Loucy (cell line): ENCODE measurements around the gene COL5A1.

Source experiments
- H2AFZ ChIP-seq: fragments of 200-600 bp; sonication (generic); 2 replicates; pipeline ENCODE4 v1.6.0; 2016; ENCODE audit warnings: antibody characterized with exemption, mild to moderate bottlenecking, low read length, moderate library complexity
- H3F3A ChIP-seq: fragments of 200-600 bp; 2 replicates; pipeline ENCODE4 v1.6.0; 2016; ENCODE audit warnings: antibody characterized with exemption, low read depth, mild to moderate bottlenecking
- H3K27me3 ChIP-seq: fragments of 200-600 bp; sonication (generic); 2 replicates; pipeline ENCODE4 v1.6.1; 2014; ENCODE audit warnings: low read length, mild to moderate bottlenecking; ENCODE audit not compliant: insufficient read depth, poor library complexity, severe bottlenecking
- H3K36me3 ChIP-seq: fragments of 200-600 bp; sonication (generic); 2 replicates; pipeline ENCODE4 v1.6.1; 2016; ENCODE audit warnings: low read length; ENCODE audit not compliant: insufficient read depth
- H3K4me1 ChIP-seq: fragments of 200-600 bp; sonication (generic); 2 replicates; pipeline ENCODE4 v1.5.1; 2014; ENCODE audit warnings: low read length, mild to moderate bottlenecking; ENCODE audit not compliant: insufficient read depth, poor library complexity, severe bottlenecking
- H3K4me2 ChIP-seq: fragments of 200-600 bp; sonication (generic); 2 replicates; pipeline ENCODE4 v1.6.0; 2014; ENCODE audit warnings: antibody characterized with exemption, low read length, low read depth, mild to moderate bottlenecking; ENCODE audit not compliant: poor library complexity, severe bottlenecking
- H3K4me3 ChIP-seq: fragments of 200-600 bp; sonication (generic); 2 replicates; pipeline ENCODE4 v1.5.1; 2014; ENCODE audit warnings: low read length, mild to moderate bottlenecking, mixed read lengths; ENCODE audit not compliant: poor library complexity, severe bottlenecking
- H3K79me2 ChIP-seq: fragments of 200-600 bp; sonication (generic); 2 replicates; pipeline ENCODE4 v1.6.1; 2014; ENCODE audit warnings: low read length; ENCODE audit not compliant: insufficient read depth
- H3K9ac ChIP-seq: fragments of 200-600 bp; sonication (generic); 2 replicates; pipeline ENCODE4 v1.6.0; 2014; ENCODE audit warnings: mild to moderate bottlenecking, low read depth, low read length, moderate library complexity; ENCODE audit not compliant: poor library complexity, severe bottlenecking
- H3K9me2 ChIP-seq: fragments of 200-600 bp; sonication (generic); replicated peaks from 2 replicates; pipeline ENCODE4 v1.6.1; 2016; ENCODE audit warnings: low read depth, low read length, mixed read lengths
- H3K9me3 ChIP-seq: fragments of 200-600 bp; sonication (generic); 2 replicates; pipeline ENCODE4 v1.6.1; 2014; ENCODE audit warnings: mild to moderate bottlenecking, antibody characterized with exemption, low read length, low read depth; ENCODE audit not compliant: insufficient read depth
- H4K20me1 ChIP-seq: fragments of 200-600 bp; sonication (generic); 2 replicates; pipeline ENCODE4 v1.6.0; 2014; ENCODE audit warnings: antibody characterized with exemption, low read length, mild to moderate bottlenecking; ENCODE audit not compliant: insufficient read depth, poor library complexity, severe bottlenecking
- EZH2phosphoT487 ChIP-seq: fragments of 200-600 bp; IDR thresholded peaks from 2 replicates; pipeline ENCODE4 v1.6.1; 2018; ENCODE audit warnings: antibody characterized with exemption, mild to moderate bottlenecking, moderate library complexity, borderline replicate concordance
- TF ChIP-seq, protein P1 (sequence below): fragments of 200-600 bp; sonication (generic); conservative IDR thresholded peaks from 2 replicates; pipeline ENCODE4 v1.5.1; 2014; ENCODE audit warnings: mild to moderate bottlenecking, antibody characterized with exemption, low read length

COL5A1 gene

DNA sequence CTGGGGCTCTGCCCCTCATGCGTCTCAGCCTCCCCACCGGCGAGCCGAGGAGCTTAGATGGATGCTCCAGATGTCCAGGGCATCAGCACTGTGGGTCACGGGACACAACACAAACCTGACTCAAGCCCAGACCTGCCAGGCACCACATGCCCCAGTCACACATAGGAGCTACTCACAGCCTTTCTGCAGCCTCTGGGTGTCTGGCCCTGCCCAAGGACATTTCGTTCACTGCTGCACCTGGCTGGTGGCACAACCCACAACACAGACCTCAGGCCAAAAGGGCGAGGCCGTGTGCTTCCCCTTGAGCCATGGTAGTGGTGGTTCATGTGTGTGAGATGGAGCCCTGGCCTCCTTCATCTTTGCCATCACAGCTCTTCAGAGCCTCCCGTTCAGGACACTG is 149.4 kb downstream of the COL5A1 start:
- Histone ChIP-seq H3K9ac (no peak overlapping the region), H3K79me2 (no peaks in the 10 kb centered on the region), H3K4me1 (no peaks in the 10 kb centered on the region), H3K4me3 (no peak overlapping the region), H3K9me2 (no peaks in the 10 kb centered on the region), H3K36me3 (no peaks in the 10 kb centered on the region), H4K20me1 (no peaks in the 10 kb centered on the region), H2AFZ (no peak overlapping the region), H3F3A (no peaks in the 10 kb centered on the region), H3K27me3 (no peaks in the 10 kb centered on the region), H3K4me2 (no peak overlapping the region), H3K9me3 (no peaks in the 10 kb centered on the region)
- TF ChIP-seq, protein P1, sequence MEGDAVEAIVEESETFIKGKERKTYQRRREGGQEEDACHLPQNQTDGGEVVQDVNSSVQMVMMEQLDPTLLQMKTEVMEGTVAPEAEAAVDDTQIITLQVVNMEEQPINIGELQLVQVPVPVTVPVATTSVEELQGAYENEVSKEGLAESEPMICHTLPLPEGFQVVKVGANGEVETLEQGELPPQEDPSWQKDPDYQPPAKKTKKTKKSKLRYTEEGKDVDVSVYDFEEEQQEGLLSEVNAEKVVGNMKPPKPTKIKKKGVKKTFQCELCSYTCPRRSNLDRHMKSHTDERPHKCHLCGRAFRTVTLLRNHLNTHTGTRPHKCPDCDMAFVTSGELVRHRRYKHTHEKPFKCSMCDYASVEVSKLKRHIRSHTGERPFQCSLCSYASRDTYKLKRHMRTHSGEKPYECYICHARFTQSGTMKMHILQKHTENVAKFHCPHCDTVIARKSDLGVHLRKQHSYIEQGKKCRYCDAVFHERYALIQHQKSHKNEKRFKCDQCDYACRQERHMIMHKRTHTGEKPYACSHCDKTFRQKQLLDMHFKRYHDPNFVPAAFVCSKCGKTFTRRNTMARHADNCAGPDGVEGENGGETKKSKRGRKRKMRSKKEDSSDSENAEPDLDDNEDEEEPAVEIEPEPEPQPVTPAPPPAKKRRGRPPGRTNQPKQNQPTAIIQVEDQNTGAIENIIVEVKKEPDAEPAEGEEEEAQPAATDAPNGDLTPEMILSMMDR, result no peak
- TF ChIP-seq EZH2phosphoT487, result no peak

DNA sequence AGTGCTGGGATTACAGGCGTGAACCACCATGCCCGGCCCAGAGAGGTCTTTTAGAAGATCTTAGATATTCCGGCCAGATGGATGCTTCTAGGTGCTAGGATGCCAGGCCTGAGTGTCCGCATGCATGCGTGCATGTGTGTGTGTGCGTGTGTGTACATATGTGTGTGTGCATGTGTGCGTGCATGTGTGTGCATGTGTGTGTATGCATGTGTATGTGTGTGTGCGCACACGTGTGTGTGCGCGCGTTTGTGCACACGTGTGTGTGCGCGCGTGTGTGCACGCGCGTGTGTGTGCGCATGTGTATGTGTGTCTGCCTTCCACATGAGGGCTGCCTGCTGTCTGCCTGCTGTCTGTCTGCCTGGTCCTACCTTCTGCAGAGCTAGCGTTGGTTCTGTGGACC is 151.0 kb downstream of the COL5A1 start:
- Histone ChIP-seq H3K9me3 (no peaks in the 10 kb centered on the region), H3K4me3 (no peak overlapping the region), H3F3A (no peaks in the 10 kb centered on the region)

DNA sequence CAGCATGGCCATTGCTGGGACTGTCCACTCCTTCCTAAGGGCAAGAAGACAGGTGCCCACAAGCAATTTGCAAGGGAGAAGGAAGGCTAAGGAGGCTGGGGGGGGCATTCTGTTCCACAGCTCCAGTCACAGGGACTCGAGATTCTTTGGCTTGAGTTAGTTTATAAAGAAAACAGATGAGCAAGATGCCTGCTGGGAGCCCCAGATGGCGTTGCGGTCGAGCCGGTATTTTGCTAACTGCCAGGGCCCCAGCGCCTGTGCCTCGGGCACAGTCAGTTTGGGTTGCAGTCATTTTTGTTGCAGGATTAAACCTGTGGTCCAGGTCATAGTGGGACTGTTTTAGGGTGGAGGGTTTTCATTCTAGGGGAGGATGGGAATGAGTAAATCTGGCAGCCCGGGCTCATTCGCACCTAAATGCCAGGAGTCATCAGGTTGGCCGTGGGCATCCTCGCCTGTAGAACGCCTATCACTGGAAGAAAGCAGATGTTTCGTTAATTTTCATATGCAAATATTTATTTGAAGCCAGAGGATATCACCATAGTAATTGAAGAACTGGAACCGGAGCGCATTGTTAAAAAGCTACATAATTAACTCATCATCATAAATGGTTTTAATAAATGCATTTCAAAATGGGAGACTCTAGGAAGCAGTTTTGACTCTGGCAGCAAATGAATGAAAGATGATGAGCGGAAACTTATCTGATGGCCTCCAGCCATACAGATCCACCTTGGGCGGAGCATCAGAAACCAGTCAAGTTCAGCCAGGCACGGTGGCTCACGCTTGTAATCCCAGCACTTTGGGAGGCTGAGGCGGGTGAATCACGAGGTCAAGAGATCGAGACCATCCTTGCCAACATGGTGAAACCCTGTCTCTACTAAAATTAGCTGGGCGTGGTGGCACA is 151.9 kb downstream of the COL5A1 start:
- Histone ChIP-seq H3K9me2 (no peaks in the 10 kb centered on the region), H4K20me1 (no peaks in the 10 kb centered on the region), H3K27me3 (no peaks in the 10 kb centered on the region), H3K4me1 (no peaks in the 10 kb centered on the region), H3K4me3 (no peak overlapping the region), H3K9ac (no peak overlapping the region), H3K36me3 (no peaks in the 10 kb centered on the region), H3K4me2 (no peak overlapping the region), H2AFZ (no peak overlapping the region), H3K79me2 (no peaks in the 10 kb centered on the region), H3K9me3 (no peaks in the 10 kb centered on the region), H3F3A (no peaks in the 10 kb centered on the region)
- TF ChIP-seq, protein P1, result no peak
- TF ChIP-seq EZH2phosphoT487, result no peak

More for the DNA sequence above, 151.0 kb downstream of the COL5A1 start:
- H3K4me2 ChIP-seq, result no peak overlapping the region
- H3K27me3 ChIP-seq, result no peaks in the 10 kb centered on the region
- H2AFZ ChIP-seq, result no peak overlapping the region
- H4K20me1 ChIP-seq, result no peaks in the 10 kb centered on the region
- H3K79me2 ChIP-seq, result no peaks in the 10 kb centered on the region
- no peaks in the 10 kb centered on the region for H3K4me1 ChIP-seq
- TF ChIP-seq EZH2phosphoT487, result no peak
- TF ChIP-seq, protein P1, result no peak
- no peaks in the 10 kb centered on the region for H3K36me3 ChIP-seq
- no peaks in the 10 kb centered on the region for H3K9me2 ChIP-seq
- no peak overlapping the region for H3K9ac ChIP-seq
